Activated T-helper 2 cell treated with anti-CD3 and anti-CD28 coated beads, Interferon-gamma antibody, Interleukin-2, Interleukin-4, amounts not matched to agents 10 μg/mL and 5 μg/mL and 100 μg/mL, durations not matched to agents 14 hours and 24 hours and 36 hours (primary cell): ENCODE data around the gene ANAPC7. TPM values are rescaled to one million over a fixed set of nuclear protein-coding genes. Genes with fewer than 3 reads are reported as not detected.
"Not testable (repeated sequence)": the region's sequence is repeated elsewhere in the genome, so short reads cannot be mapped to it uniquely, and the experiment has no call there.

Source experiments
- DNase-seq: peaks from one replicate; pipeline ENCODE4 v3.0.0; 2021; ENCODE audit warnings: low spot score
- H3K27ac Mint-ChIP-seq: one replicate; pipeline ENCODE4 v1.8.0; 2021; ENCODE audit warnings: mixed read lengths
- H3K27me3 Mint-ChIP-seq: one replicate; pipeline ENCODE4 v1.8.0; 2021; ENCODE audit warnings: low read depth, mixed read lengths
- H3K36me3 Mint-ChIP-seq: one replicate; pipeline ENCODE4 v1.8.0; 2021; ENCODE audit warnings: low read depth, mixed read lengths
- H3K4me1 Mint-ChIP-seq: one replicate; pipeline ENCODE4 v1.8.0; 2021; ENCODE audit warnings: low read depth, mixed read lengths
- H3K4me3 Mint-ChIP-seq: one replicate; pipeline ENCODE4 v1.8.0; 2021; ENCODE audit warnings: low read depth, mild to moderate bottlenecking, moderate library complexity, mixed read lengths
- H3K9me3 Mint-ChIP-seq: one replicate; pipeline ENCODE4 v1.8.0; 2021; ENCODE audit warnings: mixed read lengths
- intact Hi-C: fragments of 100-400 bp; cut with micrococcal nuclease; formaldehyde crosslinking; loops from one replicate; pipeline ENCODE4 v1.15.1; 2023
- total RNA-seq: library from RNA; stranded (reverse); gene quantifications from 2 replicates; pipeline ENCODE4 v1.2.3, GENCODE V29; 2022

Gene ANAPC7
- total RNA-seq, 1 donor from 2014 or later = 68.4 TPM

GRCh38 chr12:110417113-110417512 is 13.6 kb upstream of the ANAPC7 start:
- H3K4me3 Mint-ChIP-seq, H3K4me1 Mint-ChIP-seq, DNase-seq, H3K27ac Mint-ChIP-seq, H3K9me3 Mint-ChIP-seq, H3K36me3 Mint-ChIP-seq, intact Hi-C loops: not testable (repeated sequence)
- H3K27me3 Mint-ChIP-seq = peaks cover 15% of the 10 kb centered on the region

- peaks cover 13% of the 10 kb centered on the region for H3K27me3 Mint-ChIP-seq
- H3K4me1 Mint-ChIP-seq, H3K36me3 Mint-ChIP-seq, DNase-seq, H3K27ac Mint-ChIP-seq, H3K4me3 Mint-ChIP-seq, intact Hi-C loops, H3K9me3 Mint-ChIP-seq: not testable (repeated sequence)
These were observed 6.6 kb upstream of the ANAPC7 start for GRCh38 chr12:110410086-110410485.

GRCh38 chr12:110405126-110405662 is 1.7 kb upstream of the ANAPC7 start:
- peaks cover 12% of the 10 kb centered on the region for H3K27me3 Mint-ChIP-seq
- peaks cover 15% of the 10 kb centered on the region for H3K4me1 Mint-ChIP-seq
- intact Hi-C loops, DNase-seq, H3K4me3 Mint-ChIP-seq, H3K27ac Mint-ChIP-seq, H3K9me3 Mint-ChIP-seq: not testable (repeated sequence)
- peaks cover 14% of the 10 kb centered on the region for H3K36me3 Mint-ChIP-seq

- peak; percentile 62 for DNase-seq
- peaks cover 2% of the 10 kb centered on the region for H3K27me3 Mint-ChIP-seq
- H3K4me1 Mint-ChIP-seq = peaks cover 16% of the 10 kb centered on the region
- intact Hi-C loops = loop anchor here (1.0 kb wide), 2 partner anchors 64 to 123 kb away; partner anchors contain the start of genes ATP2A2, FAM216A and GPN3
- no peaks in the 10 kb centered on the region for H3K9me3 Mint-ChIP-seq
- H3K27ac Mint-ChIP-seq = peak overlapping the region; percentile 98
- H3K4me3 Mint-ChIP-seq = peak overlapping the region; percentile 99
- peaks cover 22% of the 10 kb centered on the region for H3K36me3 Mint-ChIP-seq
These were observed 621 bp upstream of the ANAPC7 start for GRCh38 chr12:110403976-110404682.

- intact Hi-C loops = no loop called here
- Mint-ChIP-seq H3K36me3 (peaks cover 76% of the 10 kb centered on the region), H3K27ac (peak overlapping the region; percentile 74), H3K4me1 (peaks cover 22% of the 10 kb centered on the region), H3K4me3 (no peak overlapping the region), H3K27me3 (no peaks in the 10 kb centered on the region), H3K9me3 (no peaks in the 10 kb centered on the region)
- DNase-seq = no peak
These were observed 20.8 kb downstream of the ANAPC7 start for GRCh38 chr12:110382683-110383082.

GRCh38 chr12:110379631-110380030 is 23.9 kb downstream of the ANAPC7 start:
- Mint-ChIP-seq H3K4me1 (peaks cover 15% of the 10 kb centered on the region), H3K27ac (no peak overlapping the region), H3K4me3 (no peak overlapping the region), H3K27me3 (no peaks in the 10 kb centered on the region), H3K36me3 (peaks cover 69% of the 10 kb centered on the region), H3K9me3 (no peaks in the 10 kb centered on the region)
- intact Hi-C loops = no loop called here
- DNase-seq = no peak

GRCh38 chr12:110379197-110379596 is 24.3 kb downstream of the ANAPC7 start:
- H3K4me1 Mint-ChIP-seq = peaks cover 13% of the 10 kb centered on the region
- no peaks in the 10 kb centered on the region for H3K27me3 Mint-ChIP-seq
- H3K9me3 Mint-ChIP-seq = no peaks in the 10 kb centered on the region
- H3K4me3 Mint-ChIP-seq = no peak overlapping the region
- no peak for DNase-seq
- intact Hi-C loops = no loop called here
- H3K27ac Mint-ChIP-seq = no peak overlapping the region
- peaks cover 69% of the 10 kb centered on the region for H3K36me3 Mint-ChIP-seq

- H3K27ac Mint-ChIP-seq, H3K27me3 Mint-ChIP-seq, H3K9me3 Mint-ChIP-seq, intact Hi-C loops, H3K4me3 Mint-ChIP-seq, DNase-seq: not testable (repeated sequence)
- Mint-ChIP-seq H3K4me1 (peaks cover 13% of the 10 kb centered on the region), H3K36me3 (peaks cover 75% of the 10 kb centered on the region)
These were observed 25.2 kb downstream of the ANAPC7 start for GRCh38 chr12:110378131-110378790.

- intact Hi-C loops = no loop called here
- H3K9me3 Mint-ChIP-seq = no peaks in the 10 kb centered on the region
- no peak for DNase-seq
- H3K27ac Mint-ChIP-seq = no peak overlapping the region
- no peak overlapping the region for H3K4me3 Mint-ChIP-seq
- peaks cover 56% of the 10 kb centered on the region for H3K36me3 Mint-ChIP-seq
- no peaks in the 10 kb centered on the region for H3K27me3 Mint-ChIP-seq
- H3K4me1 Mint-ChIP-seq = no peaks in the 10 kb centered on the region
These were observed 29.4 kb downstream of the ANAPC7 start for GRCh38 chr12:110373962-110374611.

GRCh38 chr12:110373425-110373824 is 30.1 kb downstream of the ANAPC7 start:
- intact Hi-C loops = no loop called here
- H3K36me3 Mint-ChIP-seq = peaks cover 50% of the 10 kb centered on the region
- no peak for DNase-seq
- no peaks in the 10 kb centered on the region for H3K9me3 Mint-ChIP-seq
- H3K27ac Mint-ChIP-seq = no peak overlapping the region
- H3K27me3 Mint-ChIP-seq = no peaks in the 10 kb centered on the region
- H3K4me1 Mint-ChIP-seq = no peaks in the 10 kb centered on the region
- no peak overlapping the region for H3K4me3 Mint-ChIP-seq

GRCh38 chr12:110373025-110373424 is 30.5 kb downstream of the ANAPC7 start:
- no peak overlapping the region for H3K4me3 Mint-ChIP-seq
- H3K36me3 Mint-ChIP-seq = peaks cover 47% of the 10 kb centered on the region
- H3K27ac Mint-ChIP-seq = no peak overlapping the region
- H3K9me3 Mint-ChIP-seq = no peaks in the 10 kb centered on the region
- DNase-seq = no peak
- intact Hi-C loops = no loop called here
- no peaks in the 10 kb centered on the region for H3K27me3 Mint-ChIP-seq
- no peaks in the 10 kb centered on the region for H3K4me1 Mint-ChIP-seq

- no peaks in the 10 kb centered on the region for H3K9me3 Mint-ChIP-seq
- H3K36me3 Mint-ChIP-seq = peaks cover 39% of the 10 kb centered on the region
- H3K27me3 Mint-ChIP-seq = no peaks in the 10 kb centered on the region
- DNase-seq = no peak
- no peaks in the 10 kb centered on the region for H3K4me1 Mint-ChIP-seq
- intact Hi-C loops = no loop called here
- no peak overlapping the region for H3K4me3 Mint-ChIP-seq
- H3K27ac Mint-ChIP-seq = no peak overlapping the region
These were observed 31.5 kb downstream of the ANAPC7 start for GRCh38 chr12:110372056-110372425.
